ENCODE measurements around the gene TCFL5.
A peak's percentile ranks its signal among the peaks of the same experiment; 100 is the strongest.

TCFL5 gene

GRCh38 chr20:62822788-62823651 lies 38.6 kb downstream of the TCFL5 start:
- DNase-seq (ENCODE audit: low spot score): peak; percentile 65

- DNase-seq (ENCODE audit: low spot score): no peak
Observed at GRCh38 chr20:62822239-62822787, 39.3 kb downstream of the TCFL5 start.

- no peak for DNase-seq (ENCODE audit: low spot score)
Observed at GRCh38 chr20:62821726-62822210, 39.9 kb downstream of the TCFL5 start.

GRCh38 chr20:62820962-62821725 lies 40.5 kb downstream of the TCFL5 start:
- DNase-seq (ENCODE audit: low spot score): no peak

GRCh38 chr20:62820208-62820961 lies 41.2 kb downstream of the TCFL5 start:
- no peak for DNase-seq (ENCODE audit: low spot score)

GRCh38 chr20:62819494-62820174 lies 42.0 kb downstream of the TCFL5 start:
- no peak for DNase-seq (ENCODE audit: low spot score)

GRCh38 chr20:62818592-62819493 lies 42.8 kb downstream of the TCFL5 start:
- no peak for DNase-seq (ENCODE audit: low spot score)

GRCh38 chr20:62817975-62818591 lies 43.5 kb downstream of the TCFL5 start:
- no peak for DNase-seq (ENCODE audit: low spot score)

- no peak for DNase-seq (ENCODE audit: low spot score)
Observed at GRCh38 chr20:62816884-62817873, 44.4 kb downstream of the TCFL5 start, which contains the start of gene COL9A3. Gene COL9A3 (plus strand): TSS chr20:62817050. CDS start chr20:62817065, 15 bp downstream.

GRCh38 chr20:62816031-62816883 lies 45.4 kb downstream of the TCFL5 start:
- DNase-seq (ENCODE audit: low spot score): no peak

- DNase-seq (ENCODE audit: low spot score): no peak
Observed at GRCh38 chr20:62815066-62815991, 46.3 kb downstream of the TCFL5 start.

- DNase-seq (ENCODE audit: low spot score): no peak
Observed at GRCh38 chr20:62814709-62815065, 46.9 kb downstream of the TCFL5 start.

GRCh38 chr20:62814060-62814708 lies 47.4 kb downstream of the TCFL5 start:
- no peak for DNase-seq (ENCODE audit: low spot score)

GRCh38 chr20:62813588-62813987 lies 48.0 kb downstream of the TCFL5 start:
- DNase-seq (ENCODE audit: low spot score): no peak

GRCh38 chr20:62812907-62813200 lies 48.8 kb downstream of the TCFL5 start:
- DNase-seq (ENCODE audit: low spot score): no peak
